OCI-LY3 (cell line): ENCODE measurements around the gene HPS3.

Source experiments
- CTCF ChIP-seq: fragments of 200-600, 300-600 bp; sonication (generic); IDR thresholded peaks from 2 replicates; pipeline ENCODE4 v1.5.1; 2014; ENCODE audit warnings: antibody characterized with exemption, low read length, low read depth
- EZH2phosphoT487 ChIP-seq: fragments of 200-600 bp; shearing (Covaris generic); IDR thresholded peaks from 2 replicates; pipeline ENCODE4 v1.6.1; 2018; ENCODE audit warnings: antibody characterized with exemption, mixed run types, low read depth

GRCh38 chr3:149170672-149171071, 41.2 kb downstream of the HPS3 start:
- TF ChIP-seq CTCF (no peak), EZH2phosphoT487 (no peak)
